Measurements from ENCODE around the gene PLB1. TPM values are rescaled to one million over a fixed set of nuclear protein-coding genes. Genes with fewer than 3 reads are reported as not detected.

Gene PLB1
- total RNA-seq, 1 experiment from 2014 or later = 0.40 TPM

DNA sequence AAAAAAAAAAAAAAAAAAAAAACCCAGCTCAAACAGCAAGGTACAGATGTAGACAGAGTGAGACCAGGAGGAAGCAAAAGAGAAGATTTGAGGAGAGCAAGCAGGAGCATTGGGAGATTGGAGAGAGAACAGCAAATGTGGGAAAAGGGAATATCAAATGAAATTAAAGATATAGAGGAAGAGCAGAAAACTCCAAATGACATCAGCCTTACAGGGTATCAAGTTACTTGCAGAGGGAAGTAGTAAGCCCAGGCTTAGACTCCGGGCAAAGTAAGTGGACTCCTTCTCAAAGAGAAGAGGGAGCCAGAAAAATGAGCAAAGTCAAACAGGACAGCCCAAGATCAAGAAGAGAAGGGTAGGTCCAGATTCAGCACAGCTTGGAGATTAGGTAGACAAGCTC, 162.5 kb downstream of the PLB1 start:
- POLR2A ChIA-PET (ENCODE audit: unreplicated experiment) = interaction anchor here (0.6 kb wide), 1 partner anchor 1238 kb away, joined by 8 read pairs; no protein-coding TSS in a partner anchor
- H3F3A ChIP-seq (ENCODE audit: low read length, unreplicated experiment) = peaks cover 5% of the 10 kb centered on the region
- H3K27me3 ChIP-seq (ENCODE audit: low read length) = no peaks in the 10 kb centered on the region
- ATAC-seq (peak; percentile 41), DNase-seq (peak; percentile 62)
- no peaks in the 10 kb centered on the region for H4K20me1 ChIP-seq (ENCODE audit: low read length)
- peak overlapping the region; percentile 22; the same call in 1 of the 2 replicates for H3K27ac ChIP-seq (ENCODE audit: low read length)
- no TSS peak for BruUV-seq (replicated peaks)
- H3K4me2 ChIP-seq (ENCODE audit: low read length) = peak overlapping the region; percentile 45
- no peak for TF ChIP-seq EZH2 (IDR thresholded peaks at IDR 0.05; ENCODE audit: low read length, unreplicated experiment)
- TF ChIP-seq, protein P1, sequence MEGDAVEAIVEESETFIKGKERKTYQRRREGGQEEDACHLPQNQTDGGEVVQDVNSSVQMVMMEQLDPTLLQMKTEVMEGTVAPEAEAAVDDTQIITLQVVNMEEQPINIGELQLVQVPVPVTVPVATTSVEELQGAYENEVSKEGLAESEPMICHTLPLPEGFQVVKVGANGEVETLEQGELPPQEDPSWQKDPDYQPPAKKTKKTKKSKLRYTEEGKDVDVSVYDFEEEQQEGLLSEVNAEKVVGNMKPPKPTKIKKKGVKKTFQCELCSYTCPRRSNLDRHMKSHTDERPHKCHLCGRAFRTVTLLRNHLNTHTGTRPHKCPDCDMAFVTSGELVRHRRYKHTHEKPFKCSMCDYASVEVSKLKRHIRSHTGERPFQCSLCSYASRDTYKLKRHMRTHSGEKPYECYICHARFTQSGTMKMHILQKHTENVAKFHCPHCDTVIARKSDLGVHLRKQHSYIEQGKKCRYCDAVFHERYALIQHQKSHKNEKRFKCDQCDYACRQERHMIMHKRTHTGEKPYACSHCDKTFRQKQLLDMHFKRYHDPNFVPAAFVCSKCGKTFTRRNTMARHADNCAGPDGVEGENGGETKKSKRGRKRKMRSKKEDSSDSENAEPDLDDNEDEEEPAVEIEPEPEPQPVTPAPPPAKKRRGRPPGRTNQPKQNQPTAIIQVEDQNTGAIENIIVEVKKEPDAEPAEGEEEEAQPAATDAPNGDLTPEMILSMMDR (conservative IDR thresholded peaks at IDR 0.05; ENCODE audit: low read depth, low read length) = no peak
- TF ChIP-seq EZH2phosphoT487 (IDR thresholded peaks at IDR 0.05; ENCODE audit: borderline replicate concordance, low read length) = no peak
- intact Hi-C loops (cut with micrococcal nuclease) = no loop called here
- no peak overlapping the region for H3K9ac ChIP-seq (ENCODE audit: low read length)
- no peaks in the 10 kb centered on the region for H3K9me2 ChIP-seq (replicated peaks; ENCODE audit: low read length)
- H3K4me3 ChIP-seq (ENCODE audit: low read length) = no peak overlapping the region
- no peaks in the 10 kb centered on the region for H3K9me3 ChIP-seq (ENCODE audit: low read length)
- H3K36me3 ChIP-seq (ENCODE audit: low read depth, low read length) = no peaks in the 10 kb centered on the region
- H3K79me2 ChIP-seq (ENCODE audit: low read length) = no peaks in the 10 kb centered on the region
- CTCF ChIA-PET = no interaction called here
- peaks cover 56% of the 10 kb centered on the region for H3K4me1 ChIP-seq (ENCODE audit: insufficient read depth, low read length)
- peak overlapping the region; percentile 33; the same call in 1 of the 2 replicates for H2AFZ ChIP-seq (ENCODE audit: low read length)

DNA sequence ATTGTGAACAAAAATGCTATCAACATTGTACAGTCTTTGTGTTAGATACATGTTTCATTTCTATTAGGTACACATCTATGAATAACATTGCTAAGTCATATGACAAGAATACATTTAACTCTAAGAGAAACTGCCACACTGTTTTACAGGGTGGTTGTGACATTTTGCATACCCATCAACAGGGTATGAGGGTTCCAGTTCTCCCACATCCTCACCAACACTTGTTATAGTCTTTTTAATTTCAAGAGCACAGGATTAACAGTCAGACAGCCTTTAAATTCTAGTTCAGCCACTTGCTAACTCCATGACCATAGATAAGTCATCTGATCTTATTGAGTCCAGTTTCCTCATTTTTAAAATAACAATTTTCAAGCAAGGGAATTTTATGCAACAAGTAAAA, 163.3 kb downstream of the PLB1 start:
- Histone ChIP-seq H3K27ac (ENCODE audit: low read length) (no peak overlapping the region), H3K4me3 (ENCODE audit: low read length) (no peak overlapping the region), H3K9ac (ENCODE audit: low read length) (no peak overlapping the region), H3K4me2 (ENCODE audit: low read length) (no peak overlapping the region), H3K27me3 (ENCODE audit: low read length) (no peaks in the 10 kb centered on the region), H4K20me1 (ENCODE audit: low read length) (no peaks in the 10 kb centered on the region), H3K4me1 (ENCODE audit: insufficient read depth, low read length) (peaks cover 64% of the 10 kb centered on the region), H3K79me2 (ENCODE audit: low read length) (no peaks in the 10 kb centered on the region), H3F3A (ENCODE audit: low read length, unreplicated experiment) (peaks cover 5% of the 10 kb centered on the region), H3K36me3 (ENCODE audit: low read depth, low read length) (no peaks in the 10 kb centered on the region), H3K9me2 (replicated peaks; ENCODE audit: low read length) (no peaks in the 10 kb centered on the region), H3K9me3 (ENCODE audit: low read length) (no peaks in the 10 kb centered on the region), H2AFZ (ENCODE audit: low read length) (no peak overlapping the region)
- ATAC-seq (no peak), DNase-seq (no peak)
- intact Hi-C loops (cut with micrococcal nuclease) = no loop called here
- POLR2A ChIA-PET (ENCODE audit: unreplicated experiment) = no interaction called here
- CTCF ChIA-PET = no interaction called here
- no TSS peak for BruUV-seq (replicated peaks)
- TF ChIP-seq, protein P1 (conservative IDR thresholded peaks at IDR 0.05; ENCODE audit: low read depth, low read length) = no peak
- TF ChIP-seq EZH2 (IDR thresholded peaks at IDR 0.05; ENCODE audit: low read length, unreplicated experiment) (no peak), EZH2phosphoT487 (IDR thresholded peaks at IDR 0.05; ENCODE audit: borderline replicate concordance, low read length) (no peak)

DNA sequence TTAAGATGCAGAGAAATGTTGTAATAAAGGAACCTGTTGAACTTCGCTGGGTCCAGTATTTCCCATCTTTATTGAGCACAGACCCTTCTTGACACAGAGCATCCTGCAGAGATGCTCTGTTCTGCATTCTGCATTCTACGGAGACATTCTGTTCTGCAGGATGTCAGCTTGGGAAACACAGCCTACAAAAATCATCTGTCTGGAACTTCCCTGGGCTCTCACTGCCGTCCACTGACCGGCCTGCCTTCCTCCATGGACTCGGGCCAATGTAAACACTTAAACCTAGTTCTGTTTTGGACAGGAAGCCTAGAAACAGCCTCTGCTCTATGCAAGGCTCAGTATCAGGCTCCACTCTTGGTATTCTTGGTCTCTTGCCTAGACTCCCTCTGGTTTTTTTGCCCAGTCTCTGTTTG, 165.7 kb downstream of the PLB1 start:
- TF ChIP-seq EZH2phosphoT487 (IDR thresholded peaks at IDR 0.05; ENCODE audit: borderline replicate concordance, low read length) (no peak), EZH2 (IDR thresholded peaks at IDR 0.05; ENCODE audit: low read length, unreplicated experiment) (no peak)
- TF ChIP-seq, protein P1 (conservative IDR thresholded peaks at IDR 0.05; ENCODE audit: low read depth, low read length) = no peak
- Histone ChIP-seq H3K27ac (ENCODE audit: low read length) (peak overlapping the region; percentile 88), H3K36me3 (ENCODE audit: low read depth, low read length) (no peaks in the 10 kb centered on the region), H3K4me3 (ENCODE audit: low read length) (peak overlapping the region; percentile 23; the same call in 1 of the 2 replicates), H3F3A (ENCODE audit: low read length, unreplicated experiment) (peaks cover 5% of the 10 kb centered on the region), H3K4me1 (ENCODE audit: insufficient read depth, low read length) (peaks cover 52% of the 10 kb centered on the region), H3K9me3 (ENCODE audit: low read length) (no peaks in the 10 kb centered on the region), H2AFZ (ENCODE audit: low read length) (no peak overlapping the region), H3K9me2 (replicated peaks; ENCODE audit: low read length) (no peaks in the 10 kb centered on the region), H3K79me2 (ENCODE audit: low read length) (no peaks in the 10 kb centered on the region), H3K27me3 (ENCODE audit: low read length) (no peaks in the 10 kb centered on the region), H4K20me1 (ENCODE audit: low read length) (no peaks in the 10 kb centered on the region), H3K4me2 (ENCODE audit: low read length) (peak overlapping the region; percentile 64), H3K9ac (ENCODE audit: low read length) (peak overlapping the region; percentile 31)
- BruUV-seq (replicated peaks) = TSS peak; percentile 55
- ATAC-seq (peak; percentile 44), DNase-seq (peak; percentile 84)
- intact Hi-C loops (cut with micrococcal nuclease) = loop anchor here (1.0 to 5.0 kb wide), 6 partner anchors 27 to 95 kb away; no protein-coding TSS in a partner anchor
- ChIA-PET CTCF (interaction anchor here (0.5 to 2.4 kb wide), 2 partner anchors 67 to 141 kb away, joined by 5 to 13 read pairs; no protein-coding TSS in a partner anchor), POLR2A (ENCODE audit: unreplicated experiment) (interaction anchor here (0.7 kb wide), 1 partner anchor 50 kb away, joined by 4 read pairs; no protein-coding TSS in a partner anchor)
